Sigmoid colon (tissue), 4 donors: Measurements from ENCODE around the gene BIRC2.

Experiments used
- EP300 ChIP-seq, 4 donors: sonication (generic); formaldehyde crosslinking; IDR thresholded peaks; one replicate each; pipeline ENCODE4 v1.6.1; 2017; ENCODE audit warnings: antibody characterized with exemption in 4 of 4
- POLR2A ChIP-seq, 2 donors: fragments of 450-650 bp; IDR thresholded peaks; one replicate each; pipeline ENCODE4 v1.6.1; 2016; ENCODE audit warnings: antibody characterized with exemption in 2 of 2, mild to moderate bottlenecking in 2 of 2, moderate library complexity in 2 of 2

DNA sequence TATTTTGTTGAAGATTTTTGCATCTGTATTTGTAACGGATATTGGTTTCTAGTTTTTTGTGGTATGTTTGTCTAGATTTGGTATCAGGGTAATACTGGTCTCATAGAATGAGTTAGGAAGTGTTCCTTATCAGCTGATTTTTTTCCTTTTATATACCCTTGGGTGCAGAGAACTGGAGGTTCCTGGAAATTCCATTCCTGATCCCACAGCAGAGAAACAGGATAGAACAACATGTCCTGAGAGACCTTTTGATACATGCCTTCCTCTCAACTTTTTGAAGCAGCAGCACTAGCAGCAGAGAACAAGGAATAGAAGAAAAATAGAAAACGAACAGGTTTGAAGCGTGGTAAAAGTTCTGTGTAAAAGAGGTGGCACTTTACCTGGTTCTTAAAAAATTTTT, 36.8 kb downstream of the BIRC2 start:
- TF ChIP-seq POLR2A (IDR thresholded peaks at IDR 0.05) (no peak), EP300 (IDR thresholded peaks at IDR 0.05) (no peak)
